K562 (cell line): ENCODE results near the gene KNL1. TPM values are rescaled to one million over a fixed set of nuclear protein-coding genes. Genes with fewer than 3 reads are reported as not detected.

ENCODE experiments used
- BHLHE40 ChIP-seq: IDR thresholded peaks from 2 replicates; pipeline ENCODE4 v1.6.1; 2011; ENCODE audit warnings: low read length, improper control_type of control experiment
- CBX3 ChIP-seq, 2 experiments: IDR thresholded peaks; 1 replicate in 1 of 2; 2 replicates in 1 of 2; pipeline ENCODE4 v1.6.1; 2012; ENCODE audit warnings: inconsistent platforms in 2 of 2, low read length in 2 of 2, borderline replicate concordance in 1 of 2, control low read depth in 1 of 2
- CHD1 ChIP-seq: fragments of 200-600 bp; sonication (generic); IDR thresholded peaks from one replicate; pipeline ENCODE4 v1.6.1; 2012; ENCODE audit warnings: mild to moderate bottlenecking, moderate library complexity, low read length, inconsistent platforms
- HMGXB4 ChIP-seq: sonication (generic); formaldehyde crosslinking; IDR thresholded peaks from 2 replicates; pipeline ENCODE4 v1.8.1; 2023; ENCODE audit warnings: mild to moderate bottlenecking, missing genetic modification reagents
- MTA3 ChIP-seq: fragments of 450-650 bp; formaldehyde crosslinking; IDR thresholded peaks from 2 replicates; pipeline ENCODE4 v1.6.1; 2017; ENCODE audit warnings: mild to moderate bottlenecking, borderline replicate concordance
- PPARD ChIP-seq: fragments of 250-450 bp; sonication (Bioruptor Pico); IDR thresholded peaks from 2 replicates; pipeline ENCODE4 v1.8.0; 2022; ENCODE audit warnings: inconsistent platforms, mild to moderate bottlenecking, moderate library complexity
- PRDM10 ChIP-seq: fragments of 450-650 bp; IDR thresholded peaks from 2 replicates; pipeline ENCODE4 v1.6.1; 2018; ENCODE audit not compliant: partially characterized antibody
- RBFOX2 ChIP-seq: fragments of 200-400 bp; formaldehyde crosslinking; IDR thresholded peaks from 2 replicates; pipeline ENCODE4 v1.6.1; 2017; ENCODE audit warnings: low read depth, mild to moderate bottlenecking, low read length, moderate library complexity
- RHOXF2B ChIP-seq: fragments of 250-450 bp; sonication (Bioruptor Pico); conservative IDR thresholded peaks from 2 replicates; pipeline ENCODE4 v1.5.1; 2021
- SNAPC5 ChIP-seq: fragments of 250-450 bp; sonication (Bioruptor Pico); IDR thresholded peaks from 2 replicates; pipeline ENCODE4 v1.8.0; 2021; ENCODE audit warnings: moderate library complexity, mild to moderate bottlenecking, inconsistent platforms
- SRSF9 ChIP-seq: fragments of 200-400 bp; formaldehyde crosslinking; IDR thresholded peaks from 2 replicates; pipeline ENCODE4 v1.6.1; 2017; ENCODE audit warnings: low read depth, low read length, borderline replicate concordance
- TCF3 ChIP-seq: sonication (generic); formaldehyde crosslinking; IDR thresholded peaks from 2 replicates; pipeline ENCODE4 v1.4.0; 2020; ENCODE audit warnings: mild to moderate bottlenecking, missing genetic modification reagents
- ZBTB43 ChIP-seq: sonication (generic); formaldehyde crosslinking; IDR thresholded peaks from 2 replicates; pipeline ENCODE4 v1.8.0; 2023; ENCODE audit warnings: mild to moderate bottlenecking, missing genetic modification reagents
- ZFP36 ChIP-seq: fragments of 150-350 bp; IDR thresholded peaks from 2 replicates; pipeline ENCODE4 v1.6.1; 2018; ENCODE audit warnings: low read length, low read depth; ENCODE audit not compliant: partially characterized antibody
- ZNF311 ChIP-seq: fragments of 250-450 bp; sonication (Bioruptor Pico); IDR thresholded peaks from 2 replicates; pipeline ENCODE4 v1.4.0; 2020; ENCODE audit warnings: mild to moderate bottlenecking, moderate library complexity
- ZNF316 ChIP-seq: fragments of 450-650 bp; IDR thresholded peaks from 2 replicates; pipeline ENCODE4 v1.6.1; 2016
- ZNF551 ChIP-seq: fragments of 250-450 bp; sonication (Bioruptor Pico); IDR thresholded peaks from 2 replicates; pipeline ENCODE4 v1.5.0; 2021; ENCODE audit warnings: mild to moderate bottlenecking, moderate library complexity
- ZNF764 ChIP-seq: fragments of 250-450 bp; sonication (Bioruptor Pico); IDR thresholded peaks from 2 replicates; pipeline ENCODE4 v1.4.0; 2020; ENCODE audit warnings: low read depth, mild to moderate bottlenecking, moderate library complexity
- polyA plus RNA-seq, 8 experiments: library from polyadenylated mRNA; depleted of rRNA in 4 of 8; stranded (reverse) in 5 of 8; unstranded in 3 of 8; fragments of >200 nt; fragmentation: Nextera tagmentation in 2 of 8; fragmentation: Illumina TruSeq in 1 of 8; extraction: Ambion mirVana in 2 of 8; extraction: Trizol in 1 of 8; gene quantifications; 2 replicates each; pipeline versions ENCODE4 v1.2.1 to v1.2.3, GENCODE V29; 2011 to 2014; ENCODE audit warnings: inconsistent platforms in 1 of 8, missing spikeins in 1 of 8
- total RNA-seq, 7 experiments: library from RNA; depleted of rRNA in 6 of 7; stranded (reverse); fragments of >200 nt in 6 of 7; fragmentation: Illumina TruSeq in 2 of 7; extraction: Trizol in 2 of 7; gene quantifications; 2 replicates each; pipeline versions ENCODE4 v1.2.1 to v1.2.3, GENCODE V29; 2011 to 2021; ENCODE audit warnings: low replicate concordance in 1 of 7

Gene KNL1
- total and polyA plus RNA-seq, 9 of the 15 experiments (the other 6 are each of a cell fraction or from before 2014, with no cell fraction given) = 14.5 to 65.4 (median 34.6) TPM

- TF ChIP-seq RBFOX2 = no peak
- no peak for TF ChIP-seq PPARD (CRISPR knock-in tag)
- TF ChIP-seq ZNF316 = peak; percentile 38
- TF ChIP-seq MTA3 = no peak
- peak; percentile 98 for TF ChIP-seq TCF3
- no peak for TF ChIP-seq SRSF9
- no peak for TF ChIP-seq ZBTB43 (CRISPR knock-in tag)
- TF ChIP-seq HMGXB4 (CRISPR knock-in tag) = no peak
- TF ChIP-seq CHD1 = no peak
- TF ChIP-seq ZNF311 (CRISPR knock-in tag) = no peak
- TF ChIP-seq ZNF764 (CRISPR knock-in tag) = no peak
- TF ChIP-seq PRDM10 = no peak
- peak; percentile 77 for TF ChIP-seq BHLHE40
- no peak for TF ChIP-seq CBX3 (IDR thresholded peaks at IDR 0.05; ENCODE audit: borderline replicate concordance in 1 of 2, low read length in 2 of 2)
- no peak for TF ChIP-seq SNAPC5 (CRISPR knock-in tag)
- no peak for TF ChIP-seq RHOXF2B (CRISPR knock-in tag)
- TF ChIP-seq ZFP36 = no peak
- no peak for TF ChIP-seq ZNF551 (CRISPR knock-in tag)
These were observed 34.9 kb upstream of the KNL1 start (continued) for GRCh38 chr15:40558952-40559742.
